NB4 (cell line): Measurements from ENCODE around the gene TLR7.

ENCODE experiments used
- DNase-seq: peaks from one replicate; pipeline ENCODE4 v3.0.0; 2010; ENCODE audit warnings: low read depth
- H3K4me3 ChIP-seq: one replicate; pipeline ENCODE4 v1.5.1; 2011; ENCODE audit warnings: mild to moderate bottlenecking, low read depth, low read length, moderate library complexity
- CTCF ChIP-seq: IDR thresholded peaks from one replicate; pipeline ENCODE4 v1.5.1; 2012; ENCODE audit warnings: low read depth, low read length
- MYC ChIP-seq: IDR thresholded peaks from 2 replicates; pipeline ENCODE4 v1.6.1; 2011; ENCODE audit warnings: low read depth, low read length
- POLR2A ChIP-seq: IDR thresholded peaks from 2 replicates; pipeline ENCODE4 v1.6.1; 2011; ENCODE audit warnings: mild to moderate bottlenecking; ENCODE audit not compliant: insufficient read length; ENCODE audit errors: extremely low read depth
- TF ChIP-seq, protein P1 (sequence below): IDR thresholded peaks from 2 replicates; pipeline ENCODE4 v1.6.1; 2011; ENCODE audit warnings: low read depth, low read length

TLR7 gene

DNA sequence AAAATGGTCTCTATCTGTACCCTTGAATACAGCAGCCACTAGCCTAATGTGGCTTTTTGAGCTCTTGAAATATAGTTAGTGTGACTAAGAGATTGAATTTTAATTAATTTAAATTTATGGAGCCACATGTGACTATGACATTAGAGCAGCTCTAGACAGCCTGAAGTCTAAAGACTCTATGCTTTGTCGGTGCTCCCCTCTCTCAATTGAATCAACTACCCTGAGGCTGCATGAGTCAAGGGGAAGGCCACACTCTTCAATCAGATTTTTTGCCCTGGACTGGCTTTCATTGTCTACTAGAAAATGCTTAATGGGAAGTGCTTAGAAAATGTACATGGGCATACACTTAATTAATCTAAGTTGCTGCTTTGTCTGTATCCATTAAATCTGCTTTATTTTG is 11.7 kb downstream of the TLR7 start:
- H3K4me3 ChIP-seq, result no peak overlapping the region
- TF ChIP-seq MYC (no peak), CTCF (no peak), POLR2A (no peak)
- TF ChIP-seq, protein P1, sequence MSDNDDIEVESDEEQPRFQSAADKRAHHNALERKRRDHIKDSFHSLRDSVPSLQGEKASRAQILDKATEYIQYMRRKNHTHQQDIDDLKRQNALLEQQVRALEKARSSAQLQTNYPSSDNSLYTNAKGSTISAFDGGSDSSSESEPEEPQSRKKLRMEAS, result no peak
- DNase-seq, result no peak

GRCh38 chrX:12881914-12882313 is 15.0 kb downstream of the TLR7 start:
- no peak overlapping the region for H3K4me3 ChIP-seq
- TF ChIP-seq MYC, result no peak
- TF ChIP-seq, protein P1, result no peak
- TF ChIP-seq POLR2A, result no peak
- no peak for TF ChIP-seq CTCF
- no peak for DNase-seq

- TF ChIP-seq POLR2A, result no peak
- no peak for TF ChIP-seq CTCF
- no peak for TF ChIP-seq MYC
- TF ChIP-seq, protein P1, result no peak
- no peak for DNase-seq
- H3K4me3 ChIP-seq, result no peak overlapping the region
Measured at GRCh38 chrX:12885508-12885907, 18.6 kb downstream of the TLR7 start.

DNA sequence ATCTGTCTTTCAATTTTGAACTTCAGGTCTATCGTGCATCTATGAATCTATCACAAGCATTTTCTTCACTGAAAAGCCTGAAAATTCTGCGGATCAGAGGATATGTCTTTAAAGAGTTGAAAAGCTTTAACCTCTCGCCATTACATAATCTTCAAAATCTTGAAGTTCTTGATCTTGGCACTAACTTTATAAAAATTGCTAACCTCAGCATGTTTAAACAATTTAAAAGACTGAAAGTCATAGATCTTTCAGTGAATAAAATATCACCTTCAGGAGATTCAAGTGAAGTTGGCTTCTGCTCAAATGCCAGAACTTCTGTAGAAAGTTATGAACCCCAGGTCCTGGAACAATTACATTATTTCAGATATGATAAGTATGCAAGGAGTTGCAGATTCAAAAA is 19.7 kb downstream of the TLR7 start:
- DNase-seq, result no peak
- no peak for TF ChIP-seq POLR2A
- TF ChIP-seq, protein P1, result no peak
- no peak for TF ChIP-seq CTCF
- no peak for TF ChIP-seq MYC
- H3K4me3 ChIP-seq, result no peak overlapping the region

DNA sequence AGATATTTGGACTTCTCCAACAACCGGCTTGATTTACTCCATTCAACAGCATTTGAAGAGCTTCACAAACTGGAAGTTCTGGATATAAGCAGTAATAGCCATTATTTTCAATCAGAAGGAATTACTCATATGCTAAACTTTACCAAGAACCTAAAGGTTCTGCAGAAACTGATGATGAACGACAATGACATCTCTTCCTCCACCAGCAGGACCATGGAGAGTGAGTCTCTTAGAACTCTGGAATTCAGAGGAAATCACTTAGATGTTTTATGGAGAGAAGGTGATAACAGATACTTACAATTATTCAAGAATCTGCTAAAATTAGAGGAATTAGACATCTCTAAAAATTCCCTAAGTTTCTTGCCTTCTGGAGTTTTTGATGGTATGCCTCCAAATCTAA is 20.3 kb downstream of the TLR7 start:
- no peak overlapping the region for H3K4me3 ChIP-seq
- TF ChIP-seq, protein P1, result no peak
- no peak for DNase-seq

GRCh38 chrX:12887767-12888166 is 20.9 kb downstream of the TLR7 start:
- TF ChIP-seq MYC (no peak), CTCF (no peak), POLR2A (no peak)
- TF ChIP-seq, protein P1, result no peak
- no peak overlapping the region for H3K4me3 ChIP-seq
- no peak for DNase-seq
